Mucosa of descending colon (tissue), 3 donors: ENCODE measurements around the gene CCT6A. TPM values are rescaled to one million over a fixed set of nuclear protein-coding genes. Genes with fewer than 3 reads are reported as not detected.
"Not testable (repeated sequence)": the region's sequence is repeated elsewhere in the genome, so short reads cannot be mapped to it uniquely, and the experiment has no call there.

Experiments
- ATAC-seq: fragments of 200-7000 bp; cut with Tn5 transposase; one replicate; pipeline ENCODE4 v1.9.1; 2020; ENCODE audit warnings: mild to moderate bottlenecking, moderate library complexity
- DNase-seq, 3 donors: peaks; one replicate each; pipeline ENCODE4 v3.0.0-alpha.2; 2020
- H3K36me3 ChIP-seq: fragments of 200-600 bp; one replicate; pipeline ENCODE4 v1.8.0; 2021; ENCODE audit warnings: low read depth, mild to moderate bottlenecking
- H3K4me1 ChIP-seq: fragments of 200-600 bp; one replicate; pipeline ENCODE4 v1.8.0; 2021; ENCODE audit warnings: low read depth, mild to moderate bottlenecking
- H3K4me3 ChIP-seq: fragments of 200-600 bp; one replicate; pipeline ENCODE4 v1.8.0; 2021; ENCODE audit warnings: mild to moderate bottlenecking
- H3K9me3 ChIP-seq: fragments of 200-600 bp; one replicate; pipeline ENCODE4 v1.8.0; 2021; ENCODE audit warnings: mild to moderate bottlenecking
- CTCF ChIP-seq: fragments of 200-600 bp; IDR thresholded peaks from one replicate; pipeline ENCODE4 v1.8.0; 2022; ENCODE audit warnings: antibody characterized with exemption, mild to moderate bottlenecking
- intact Hi-C, 2 donors: fragments of 100-400 bp; cut with DNase I in 1 of 2; cut with micrococcal nuclease in 1 of 2; formaldehyde crosslinking; loops; one replicate each; pipeline versions ENCODE4 v1.11.0 to v1.11.1; 2022; cut with DNase I, micrococcal nuclease
- total RNA-seq, 3 donors: library from RNA; stranded (reverse); fragmentation: NEBNext Ultra II Directional in 2 of 3; extraction: Animal tissue kit (Norgen Biotek cat#: 25700) in 2 of 3; gene quantifications; one replicate each; pipeline versions ENCODE4 v1.2.1 to v1.2.4, GENCODE V29; 2021 to 2023
- donor health status: DM: no; HTN: no; CAD: no; lungs with moderate emphysema.
- donor health status: DM: no; HTN: no; CAD: no.
- donor health status: DM: no; HTN: yes; CAD: no.

CCT6A gene
- total RNA-seq, 3 donors from 2014 or later: 62.7 to 92.1 (median 83.4) TPM

GRCh38 chr7:56099653-56100052 is 48.1 kb downstream of the CCT6A start:
- peaks cover 23% of the 10 kb centered on the region for H3K36me3 ChIP-seq
- no peak overlapping the region for H3K4me3 ChIP-seq
- intact Hi-C loops: no loop called here
- ATAC-seq (no peak), DNase-seq (no peak)
- H3K4me1 ChIP-seq: peaks cover 2% of the 10 kb centered on the region
- no peaks in the 10 kb centered on the region for H3K9me3 ChIP-seq
- no peak for TF ChIP-seq CTCF

GRCh38 chr7:56104138-56104537 is 52.6 kb downstream of the CCT6A start:
- peaks cover 23% of the 10 kb centered on the region for H3K36me3 ChIP-seq

GRCh38 chr7:56105508-56105907 is 53.9 kb downstream of the CCT6A start:
- Histone ChIP-seq H3K4me3 (peak overlapping the region; percentile 95), H3K9me3 (no peaks in the 10 kb centered on the region), H3K36me3 (peaks cover 23% of the 10 kb centered on the region), H3K4me1 (peaks cover 12% of the 10 kb centered on the region)
- no peak for TF ChIP-seq CTCF
- ATAC-seq: peak; percentile 63
- peak in 1 of 3 donors; percentile 50 for DNase-seq
- intact Hi-C loops: no loop called here

More at GRCh38 chr7:56104138-56104537, 52.6 kb downstream of the CCT6A start:
- ATAC-seq, DNase-seq, intact Hi-C loops, H3K9me3 ChIP-seq, H3K4me3 ChIP-seq: not testable (repeated sequence)
- H3K4me1 ChIP-seq: peaks cover 12% of the 10 kb centered on the region

GRCh38 chr7:56106108-56107073 is 54.8 kb downstream of the CCT6A start, which contains the start of gene CHCHD2:
CHCHD2 (minus strand) TSS chr7:56106476; CDS start chr7:56106413, 63 bp downstream.
- Histone ChIP-seq H3K36me3 (peaks cover 18% of the 10 kb centered on the region), H3K9me3 (no peaks in the 10 kb centered on the region), H3K4me1 (peaks cover 12% of the 10 kb centered on the region), H3K4me3 (peak within 1 kb of the TSS; percentile 95)
- intact Hi-C loops: no loop called here
- no peak for TF ChIP-seq CTCF
- ATAC-seq (peak; percentile 100), DNase-seq (peak; percentile 95 to 98 (median 98))

GRCh38 chr7:56107954-56108258 is 56.3 kb downstream of the CCT6A start:
- Histone ChIP-seq H3K9me3 (no peaks in the 10 kb centered on the region), H3K36me3 (peaks cover 7% of the 10 kb centered on the region), H3K4me1 (peaks cover 12% of the 10 kb centered on the region), H3K4me3 (no peak overlapping the region)
- ATAC-seq (no peak), DNase-seq (no peak)
- intact Hi-C loops: no loop called here
- TF ChIP-seq CTCF: no peak

- intact Hi-C loops: no loop called here
- no peaks in the 10 kb centered on the region for H3K9me3 ChIP-seq
- no peak for TF ChIP-seq CTCF
- H3K36me3 ChIP-seq: no peaks in the 10 kb centered on the region
- H3K4me3 ChIP-seq: no peak overlapping the region
- H3K4me1 ChIP-seq: peaks cover 3% of the 10 kb centered on the region
- no peak for DNase-seq
- ATAC-seq: no peak
Measured at GRCh38 chr7:56110611-56111010, 59.0 kb downstream of the CCT6A start.

- H3K4me1 ChIP-seq, H3K4me3 ChIP-seq, H3K36me3 ChIP-seq, H3K9me3 ChIP-seq, ATAC-seq, intact Hi-C loops, DNase-seq: not testable (repeated sequence)
Measured at GRCh38 chr7:56112244-56112643, 60.7 kb downstream of the CCT6A start.
